GM12891 (cell line): ENCODE results near the gene HAPLN2.

Source experiments
- PAX5 ChIP-seq: IDR thresholded peaks from 2 replicates; pipeline ENCODE4 v1.6.1; 2011; ENCODE audit warnings: low read length, moderate library complexity, mild to moderate bottlenecking; ENCODE audit not compliant: insufficient read depth, severe bottlenecking
- POLR2A ChIP-seq: IDR thresholded peaks from 2 replicates; pipeline ENCODE4 v1.6.1; 2011; ENCODE audit warnings: low read depth, low read length, control low read depth
- POLR2AphosphoS5 ChIP-seq: IDR thresholded peaks from 2 replicates; pipeline ENCODE4 v1.6.1; 2011; ENCODE audit warnings: low read depth, low read length, control low read depth
- POU2F2 ChIP-seq: IDR thresholded peaks from 2 replicates; pipeline ENCODE4 v1.6.1; 2011; ENCODE audit warnings: low read depth, mild to moderate bottlenecking, control low read depth, low read length, moderate library complexity
- TAF1 ChIP-seq: IDR thresholded peaks from 2 replicates; pipeline ENCODE4 v1.6.1; 2011; ENCODE audit warnings: low read depth, low read length, control low read depth

GRCh38 chr1:156659988-156660751, 41.0 kb downstream of the HAPLN2 start:
- TF ChIP-seq POLR2A = no peak
- TF ChIP-seq TAF1 = 0 out of 2 replicates have a peak, but pooled peaks have one; percentile 39
- no peak for TF ChIP-seq POLR2AphosphoS5
- TF ChIP-seq PAX5 = no peak
- no peak for TF ChIP-seq POU2F2
